GM21423 (cell line): ENCODE measurements around the gene EIF4EBP3.

Experiments
- ATAC-seq: cut with Tn5 transposase; IDR thresholded peaks from one replicate; pipeline ENCODE4 v1.9.1; 2021; ENCODE audit warnings: mild to moderate bottlenecking, moderate library complexity; ENCODE audit not compliant: unreplicated experiment

Gene EIF4EBP3

DNA sequence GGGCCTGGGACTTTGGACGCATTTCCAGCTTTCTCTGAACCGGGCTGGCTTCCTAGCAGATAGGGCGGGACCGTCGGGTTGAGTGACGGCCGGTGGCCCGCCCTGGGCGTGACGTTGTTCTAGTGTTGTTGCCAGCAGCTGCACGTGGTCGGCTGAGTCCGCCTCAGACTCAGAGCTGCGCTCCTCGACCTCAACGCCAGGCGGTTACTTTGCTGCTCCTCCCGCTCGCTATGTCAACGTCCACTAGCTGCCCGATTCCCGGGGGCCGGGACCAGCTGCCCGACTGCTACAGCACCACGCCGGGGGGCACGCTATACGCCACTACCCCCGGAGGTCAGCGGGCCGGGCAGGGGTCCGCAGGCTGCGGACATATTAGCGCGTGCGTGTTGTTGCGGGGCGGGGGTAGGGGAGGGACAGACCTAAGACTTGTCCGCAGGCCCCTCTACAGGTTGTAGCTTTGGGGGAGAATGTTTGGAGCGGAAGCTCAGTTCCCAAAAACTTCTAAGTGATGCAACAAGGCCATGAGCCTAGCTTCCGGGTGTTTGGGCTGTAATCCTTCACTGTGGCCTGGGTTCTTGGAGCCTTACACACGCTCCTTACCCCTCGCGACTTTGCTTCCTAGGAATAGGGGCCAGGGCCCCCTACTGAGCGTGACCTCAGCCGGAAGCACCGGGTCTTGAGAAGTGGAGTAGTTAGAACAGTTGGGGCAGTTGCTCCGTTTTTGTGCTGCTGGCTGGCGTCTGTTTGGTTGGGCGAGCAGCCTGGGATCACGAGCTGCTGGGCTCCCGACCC lies at the start of gene EIF4EBP3:
EIF4EBP3 (plus strand) TSS at position 155 of the 792 bp plus-strand sequence; CDS start at position 231, 76 bp downstream.
- ATAC-seq: peak; percentile 98

- no peak for ATAC-seq
Observed at GRCh38 chr5:140497897-140498296, 49.6 kb upstream of the EIF4EBP3 start.

GRCh38 chr5:140498591-140498990 lies 48.9 kb upstream of the EIF4EBP3 start:
- no peak for ATAC-seq

GRCh38 chr5:140502834-140503233 lies 44.6 kb upstream of the EIF4EBP3 start:
- ATAC-seq: no peak

- ATAC-seq: no peak
Observed at GRCh38 chr5:140509898-140510297, 37.6 kb upstream of the EIF4EBP3 start.

DNA sequence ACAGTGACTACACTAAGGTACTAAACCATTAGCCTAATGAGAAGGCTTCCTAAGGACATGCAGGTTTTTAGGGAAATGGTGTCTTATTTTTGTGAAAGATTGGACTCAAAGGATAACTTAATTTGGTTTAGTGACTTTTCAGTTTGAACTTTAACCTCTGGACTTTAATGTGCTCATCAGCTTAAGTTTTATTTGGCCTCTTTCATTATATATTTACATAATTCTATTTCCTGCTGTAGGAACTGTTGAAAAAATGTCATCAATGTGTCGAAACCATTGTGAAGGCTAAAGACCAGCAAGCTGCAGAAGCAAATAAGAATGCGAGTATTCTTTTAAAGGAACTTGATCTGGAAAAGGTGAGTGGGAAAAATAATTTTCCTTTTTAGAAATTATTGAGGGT lies 34.3 kb upstream of the EIF4EBP3 start:
- no peak for ATAC-seq

- no peak for ATAC-seq
Observed at GRCh38 chr5:140524003-140524402, 23.5 kb upstream of the EIF4EBP3 start.

DNA sequence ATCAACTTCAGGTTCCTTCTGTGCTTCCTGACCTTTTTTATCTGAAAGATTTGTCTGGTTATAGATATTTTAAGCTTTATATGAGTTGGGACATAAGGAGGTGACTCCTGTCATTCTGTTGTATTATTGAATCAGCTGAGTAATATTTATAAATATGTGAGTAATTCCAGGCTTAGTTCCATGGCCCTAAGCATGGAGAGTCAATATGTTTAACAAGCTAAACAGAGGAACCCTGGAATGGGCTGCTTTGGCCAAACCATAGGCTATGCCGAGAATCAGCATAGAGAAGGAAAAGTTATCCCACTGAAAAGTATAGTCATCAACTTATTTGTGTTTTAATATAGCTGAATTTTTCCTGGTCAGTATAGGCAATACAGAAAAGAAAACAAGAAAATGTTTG lies 7.2 kb upstream of the EIF4EBP3 start:
- ATAC-seq: no peak

GRCh38 chr5:140542972-140543371 lies 4.5 kb upstream of the EIF4EBP3 start:
- no peak for ATAC-seq

DNA sequence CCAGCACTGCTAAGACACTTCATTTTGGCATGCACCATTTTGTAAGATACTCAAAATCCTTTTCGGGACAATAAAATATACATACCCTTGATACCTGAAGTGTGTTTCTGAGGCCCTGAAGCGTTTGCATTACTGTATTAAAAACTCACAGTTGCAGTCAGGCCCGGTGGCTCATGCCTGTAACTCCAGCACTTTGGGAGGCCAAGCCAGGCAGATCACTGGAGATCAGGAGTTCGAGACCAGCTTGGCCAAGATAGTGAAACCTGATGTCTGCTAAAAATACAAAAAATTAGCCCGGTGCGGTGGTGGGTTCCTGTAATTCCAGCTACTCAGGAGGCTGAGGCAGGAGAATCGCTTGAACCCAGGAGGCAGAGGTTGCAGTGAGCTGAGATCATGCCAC lies 2.5 kb upstream of the EIF4EBP3 start:
- ATAC-seq: no peak

- ATAC-seq: no peak
Observed at GRCh38 chr5:140545606-140546005, 1.9 kb upstream of the EIF4EBP3 start.

DNA sequence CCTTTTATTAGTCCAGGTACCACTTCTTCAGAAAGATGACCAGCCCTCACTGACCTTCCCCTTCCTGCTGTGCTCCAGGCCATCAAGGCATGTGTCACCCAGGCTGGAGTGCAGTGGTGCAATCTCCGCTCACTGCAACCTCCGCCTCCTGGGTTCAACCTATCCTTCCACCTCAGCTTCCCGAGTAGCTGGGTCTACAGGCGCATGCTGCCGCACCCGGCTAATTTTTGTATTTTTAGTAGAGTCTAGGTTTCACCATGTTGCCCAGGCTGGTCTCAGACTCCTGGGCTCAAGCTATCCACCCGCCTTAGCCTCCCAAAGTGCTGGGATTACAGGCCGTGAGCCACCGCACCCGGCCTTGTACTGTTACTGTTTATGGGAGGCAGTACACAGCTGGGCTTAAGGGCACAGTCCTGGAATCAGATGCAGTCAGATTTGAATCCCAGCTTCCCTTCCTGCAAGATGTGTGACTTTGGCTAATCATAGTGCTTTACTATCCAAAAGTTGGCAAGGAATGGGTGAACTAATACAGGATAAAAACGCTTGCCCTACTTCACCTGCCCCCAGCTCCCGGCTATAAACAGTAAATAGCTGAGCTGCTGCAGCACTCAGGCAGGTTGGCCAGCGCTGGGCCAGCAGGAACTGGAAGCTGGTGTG lies 483 bp upstream of the EIF4EBP3 start:
- ATAC-seq: no peak

GRCh38 chr5:140548300-140548688 lies 832 bp downstream of the EIF4EBP3 start:
- ATAC-seq: peak; percentile 2

- no peak for ATAC-seq
Observed at GRCh38 chr5:140548791-140549190, 1.3 kb downstream of the EIF4EBP3 start.

GRCh38 chr5:140549237-140550144 lies 2.0 kb downstream of the EIF4EBP3 start:
- no peak for ATAC-seq

- ATAC-seq: no peak
Observed at GRCh38 chr5:140550147-140551079, 3.0 kb downstream of the EIF4EBP3 start.

- ATAC-seq: no peak
Observed at GRCh38 chr5:140551872-140552271, 4.4 kb downstream of the EIF4EBP3 start.

DNA sequence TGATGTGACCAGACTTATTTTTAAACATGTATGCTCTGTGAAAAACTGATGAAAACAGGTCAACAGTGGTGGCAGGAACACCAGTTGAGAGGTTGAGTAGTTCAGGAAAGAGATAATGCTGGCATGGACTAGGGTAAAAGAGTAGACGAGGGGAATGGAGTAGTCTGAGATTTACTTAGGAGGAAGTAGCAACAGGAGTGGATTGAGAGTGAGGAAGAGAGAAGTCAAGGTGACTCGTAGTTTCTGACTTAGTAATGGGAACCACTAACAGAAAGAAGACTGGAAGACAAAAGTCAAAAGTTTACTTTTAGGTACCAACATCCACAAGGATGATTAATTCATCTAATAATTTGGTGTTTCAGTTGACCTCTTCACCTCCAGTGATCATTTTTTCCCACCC lies 6.2 kb downstream of the EIF4EBP3 start:
- ATAC-seq: no peak

DNA sequence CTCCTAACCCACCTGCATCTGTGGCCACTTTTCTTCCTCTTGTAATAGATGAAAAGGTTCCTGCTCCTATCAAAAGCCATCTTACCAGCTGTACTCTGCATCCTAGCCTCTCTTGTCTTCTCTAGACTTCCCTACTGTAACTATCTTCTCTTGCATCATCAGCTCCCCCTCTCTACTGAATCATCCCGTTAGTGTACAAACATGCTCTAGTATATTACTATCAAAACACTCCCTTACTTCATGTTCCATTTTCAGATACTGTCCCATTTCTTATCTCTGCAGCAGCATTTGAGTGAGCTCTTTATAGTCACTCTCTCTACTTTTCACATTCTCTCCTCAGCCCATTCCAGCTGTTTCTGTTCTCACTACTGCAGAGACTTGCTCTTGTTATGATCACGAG lies 7.0 kb downstream of the EIF4EBP3 start:
- no peak for ATAC-seq

- no peak for ATAC-seq
Observed at GRCh38 chr5:140555747-140556312, 8.4 kb downstream of the EIF4EBP3 start.
